ENCODE data around the gene HBG1. TPM values are rescaled to one million over a fixed set of nuclear protein-coding genes. Genes with fewer than 3 reads are reported as not detected.

Gene HBG1
- total RNA-seq, 1 experiment from 2014 or later, result not detected

- no peak for TF ChIP-seq CTCF (conservative IDR thresholded peaks at IDR 0.05)
- no peak overlapping the region for H3K27ac Mint-ChIP-seq
- Histone ChIP-seq H2BK15ac (ENCODE audit: low read depth, low read length) (no peak overlapping the region), H3K4ac (ENCODE audit: low read depth, low read length) (no peak overlapping the region), H2BK12ac (ENCODE audit: insufficient read length, low read depth, low read length) (no peak overlapping the region), H3K4me1 (ENCODE audit: insufficient read depth, low read length) (no peaks in the 10 kb centered on the region), H3K9me3 (ENCODE audit: control insufficient read depth, low read depth, low read length) (no peaks in the 10 kb centered on the region), H2AFZ (ENCODE audit: low read length) (no peak overlapping the region), H2BK20ac (ENCODE audit: low read depth, low read length, poor library complexity, severe bottlenecking) (no peak overlapping the region), H2BK120ac (ENCODE audit: low read depth, low read length, poor library complexity, severe bottlenecking) (no peak overlapping the region), H3K27ac (ENCODE audit: insufficient read length, low read depth, low read length) (no peak overlapping the region), H4K5ac (ENCODE audit: insufficient read length, low read depth, low read length) (no peak overlapping the region), H3K18ac (ENCODE audit: insufficient read length, low read depth, low read length) (no peak overlapping the region), H3K23ac (ENCODE audit: insufficient read length, low read depth, low read length) (no peak overlapping the region), H3K23me2 (ENCODE audit: insufficient read length, low read depth, low read length, poor library complexity, severe bottlenecking) (no peaks in the 10 kb centered on the region), H3K79me1 (ENCODE audit: insufficient read depth, low read depth, low read length, poor library complexity, severe bottlenecking) (no peaks in the 10 kb centered on the region), H2AK5ac (ENCODE audit: insufficient read length, low read length) (no peak overlapping the region), H4K20me1 (ENCODE audit: control insufficient read depth, insufficient read depth, insufficient read length) (no peaks in the 10 kb centered on the region), H3K27me3 (ENCODE audit: insufficient read depth, low read length) (no peaks in the 10 kb centered on the region), H3K56ac (ENCODE audit: insufficient read length, low read depth, low read length) (no peak overlapping the region), H4K91ac (ENCODE audit: insufficient read length, low read depth, low read length) (no peak overlapping the region), H3K4me2 (ENCODE audit: insufficient read depth, insufficient read length, low read length) (no peak overlapping the region), H2BK5ac (ENCODE audit: insufficient read length, low read length) (no peak overlapping the region), H3K79me2 (ENCODE audit: insufficient read depth, low read length) (no peaks in the 10 kb centered on the region), H3K14ac (ENCODE audit: insufficient read depth, low read length) (no peak overlapping the region), H4K8ac (replicated peaks; ENCODE audit: insufficient read length, low read depth, low read length) (no peak overlapping the region), H3K9ac (ENCODE audit: extremely low read depth, insufficient read length, low read length) (no peak overlapping the region), H3T11ph (ENCODE audit: low read length) (no peak overlapping the region)
- peaks cover 2% of the 10 kb centered on the region for H3K27me3 Mint-ChIP-seq (ENCODE audit: low read depth)
- no peak overlapping the region for H3K4me3 Mint-ChIP-seq
- H3K36me3 Mint-ChIP-seq (ENCODE audit: insufficient read depth in 1 of 3, low read depth in 3 of 3), result no peaks in the 10 kb centered on the region
- H3K9me3 Mint-ChIP-seq, result no peaks in the 10 kb centered on the region
- H3K4me1 Mint-ChIP-seq, result no peaks in the 10 kb centered on the region
- WGBS (ENCODE audit: extremely low coverage, insufficient read length, low lambda C conversion rate), result no CpG with 5 or more reads among the region's 3 CpGs
- DNase-seq, result no peak
Measured at GRCh38 chr11:5241458-5241857, 8.2 kb downstream of the HBG1 start.
